Lower leg skin (tissue), 4 donors: ENCODE results near the gene PRR33. TPM values are rescaled to one million over a fixed set of nuclear protein-coding genes. Genes with fewer than 3 reads are reported as not detected.

ENCODE experiments used
- DNase-seq, 2 donors: peaks; one replicate each; pipeline ENCODE4 v3.0.0-alpha.2; 2019; ENCODE audit warnings: low spot score in 2 of 2
- H3K4me3 ChIP-seq: fragments of 200-600 bp; sonication (generic); 2 replicates; pipeline ENCODE4 v1.5.1; 2017; ENCODE audit warnings: mild to moderate bottlenecking, low read depth; ENCODE audit not compliant: poor library complexity, severe bottlenecking
- POLR2A ChIP-seq, 2 donors: fragments of 450-650 bp; IDR thresholded peaks; one replicate each; pipeline ENCODE4 v1.6.1; 2016 to 2017; ENCODE audit warnings: antibody characterized with exemption in 2 of 2, mild to moderate bottlenecking in 1 of 2, moderate library complexity in 1 of 2
- WGBS, 2 donors: methylation state at CpG; one replicate each; pipeline ENCODE4 v1.1.5; 2018; 5-methylcytosine and 5-hydroxymethylcytosine counted together
- intact Hi-C: fragments of 100-400 bp; cut with DNase I; formaldehyde crosslinking; loops from one replicate; pipeline ENCODE4 v1.15.0; 2023; ENCODE audit warnings: low total_unique reads
- total RNA-seq, 4 donors: library from RNA; depleted of rRNA; stranded (reverse); fragments of >200 nt; gene quantifications; one replicate each; pipeline ENCODE4 v1.1.0, GENCODE V29; 2016
- TF ChIP-seq, protein P1 (sequence below), 3 donors: fragments of 450-650 bp; IDR thresholded peaks; one replicate each; pipeline ENCODE4 v1.5.1; 2016; ENCODE audit warnings: antibody characterized with exemption in 3 of 3, mild to moderate bottlenecking in 3 of 3, moderate library complexity in 2 of 3

The PRR33 gene
- total RNA-seq, 4 donors from 2014 or later, result not detected

DNA sequence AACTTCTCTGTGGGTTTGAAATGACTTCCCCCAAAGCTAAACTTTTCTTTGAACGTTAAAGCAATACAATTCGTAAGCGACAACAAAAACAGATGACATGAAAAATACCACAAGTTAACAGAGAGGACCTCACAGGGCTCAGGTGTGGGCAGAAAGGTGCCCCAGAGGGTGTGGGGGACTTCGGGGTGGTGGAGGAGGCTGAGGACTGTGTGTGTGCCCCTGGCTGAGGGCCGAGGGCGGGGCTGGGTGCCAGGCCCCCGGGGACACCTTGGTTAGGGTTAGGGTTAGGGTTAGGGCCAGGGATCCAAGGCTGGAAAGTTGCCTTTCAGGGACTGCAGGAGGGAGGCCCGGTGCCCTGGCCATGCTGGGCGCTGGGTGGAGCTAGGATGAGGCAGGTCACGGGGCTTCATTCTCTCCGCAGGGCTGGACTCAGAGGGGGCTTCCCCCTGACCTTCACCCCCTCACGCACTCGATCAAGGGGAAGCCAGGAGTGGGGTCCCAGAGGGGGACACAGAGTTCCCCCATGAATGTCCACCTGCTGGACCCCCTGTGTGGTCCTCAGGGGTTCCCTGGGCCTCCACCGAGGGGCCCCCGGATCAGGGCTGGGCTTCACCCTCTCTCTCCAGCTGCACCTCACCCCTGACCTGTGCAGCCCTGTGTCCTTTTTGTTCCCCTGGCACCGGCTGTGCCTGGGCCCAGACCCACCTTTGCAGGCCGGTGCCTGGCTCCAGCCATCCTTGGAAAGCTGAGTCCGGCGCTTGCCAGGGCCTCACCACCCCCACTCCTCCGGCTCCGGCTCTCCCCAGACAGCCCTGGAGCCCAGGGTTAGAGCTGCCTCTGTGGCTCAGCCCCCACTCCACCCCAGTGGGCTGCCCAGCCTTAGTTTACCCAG is 45.9 kb downstream of the PRR33 start:
- WGBS, 2 donors, result 77 to 81% methylated on average over 21 of the region's 21 CpGs
- no peak for DNase-seq
- intact Hi-C loops, result no loop called here

DNA sequence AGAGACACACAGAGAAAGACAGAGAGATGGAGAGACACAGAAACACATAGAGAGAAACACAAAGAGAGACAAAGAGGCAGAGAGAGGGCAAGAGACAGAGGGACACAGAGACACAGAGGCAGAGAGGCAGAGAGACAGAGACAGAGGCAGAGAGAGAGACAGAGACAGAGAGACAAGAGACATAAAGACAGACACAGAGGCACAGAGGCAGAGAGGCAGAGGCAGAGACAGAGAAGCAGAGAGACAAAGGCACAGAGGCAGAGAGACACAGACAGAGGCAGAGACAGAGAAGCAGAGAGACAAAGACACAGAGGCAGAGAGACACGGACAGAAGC is 46.6 kb downstream of the PRR33 start:
- no peak for TF ChIP-seq POLR2A (IDR thresholded peaks at IDR 0.05)
- TF ChIP-seq, protein P1, sequence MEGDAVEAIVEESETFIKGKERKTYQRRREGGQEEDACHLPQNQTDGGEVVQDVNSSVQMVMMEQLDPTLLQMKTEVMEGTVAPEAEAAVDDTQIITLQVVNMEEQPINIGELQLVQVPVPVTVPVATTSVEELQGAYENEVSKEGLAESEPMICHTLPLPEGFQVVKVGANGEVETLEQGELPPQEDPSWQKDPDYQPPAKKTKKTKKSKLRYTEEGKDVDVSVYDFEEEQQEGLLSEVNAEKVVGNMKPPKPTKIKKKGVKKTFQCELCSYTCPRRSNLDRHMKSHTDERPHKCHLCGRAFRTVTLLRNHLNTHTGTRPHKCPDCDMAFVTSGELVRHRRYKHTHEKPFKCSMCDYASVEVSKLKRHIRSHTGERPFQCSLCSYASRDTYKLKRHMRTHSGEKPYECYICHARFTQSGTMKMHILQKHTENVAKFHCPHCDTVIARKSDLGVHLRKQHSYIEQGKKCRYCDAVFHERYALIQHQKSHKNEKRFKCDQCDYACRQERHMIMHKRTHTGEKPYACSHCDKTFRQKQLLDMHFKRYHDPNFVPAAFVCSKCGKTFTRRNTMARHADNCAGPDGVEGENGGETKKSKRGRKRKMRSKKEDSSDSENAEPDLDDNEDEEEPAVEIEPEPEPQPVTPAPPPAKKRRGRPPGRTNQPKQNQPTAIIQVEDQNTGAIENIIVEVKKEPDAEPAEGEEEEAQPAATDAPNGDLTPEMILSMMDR (IDR thresholded peaks at IDR 0.05), result no peak
- no peak overlapping the region for H3K4me3 ChIP-seq
- no peak for DNase-seq
- 76 to 87% methylated on average over 1 of the region's 1 CpG for WGBS, 2 donors
- intact Hi-C loops, result no loop called here

More for the DNA sequence above, 45.9 kb downstream of the PRR33 start:
- H3K4me3 ChIP-seq, result no peak overlapping the region
- TF ChIP-seq POLR2A (IDR thresholded peaks at IDR 0.05), result no peak
- TF ChIP-seq, protein P1 (IDR thresholded peaks at IDR 0.05), result no peak

DNA sequence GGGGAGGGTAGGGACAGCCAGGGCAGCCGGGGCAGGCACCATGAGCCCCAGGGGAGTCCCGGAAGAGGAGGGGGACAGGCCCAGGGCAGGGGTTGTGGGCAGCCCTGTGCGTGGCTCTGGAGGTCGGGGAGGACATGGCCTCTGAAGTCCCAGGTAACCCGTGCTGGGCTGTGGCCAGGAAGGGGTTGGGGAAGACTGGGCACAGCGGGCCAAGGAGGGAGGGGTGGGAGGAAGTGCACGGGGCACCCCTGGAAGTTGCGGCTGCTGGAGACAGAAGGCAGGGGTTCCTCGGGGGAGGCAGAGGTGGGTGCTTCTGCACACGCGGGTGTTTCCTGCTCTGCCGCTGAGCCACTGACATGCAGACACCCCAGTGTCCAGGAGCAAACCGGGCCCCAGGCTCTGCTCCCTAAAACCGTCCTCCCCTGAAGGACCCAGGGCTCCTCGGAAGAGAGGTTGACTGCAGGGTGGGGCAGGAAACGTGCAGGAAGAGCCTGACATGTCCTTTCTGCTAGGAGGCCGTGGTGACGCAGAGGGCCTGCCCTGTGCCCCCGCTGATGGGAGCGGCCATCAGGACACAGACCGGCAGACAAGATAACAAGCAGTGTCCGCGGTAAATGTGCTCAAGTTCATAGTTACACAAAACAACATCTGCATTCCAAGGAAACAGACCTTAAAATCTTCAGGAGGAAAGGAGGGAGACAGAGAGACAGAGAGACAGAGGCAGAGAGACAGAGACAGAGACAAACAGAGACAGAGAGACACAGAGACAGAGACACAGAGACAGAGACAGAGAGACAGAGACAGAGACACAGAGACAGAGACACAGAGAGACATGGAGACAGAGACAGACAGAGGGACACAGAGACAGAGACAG is 47.2 kb downstream of the PRR33 start:
- TF ChIP-seq, protein P1 (IDR thresholded peaks at IDR 0.05), result no peak
- intact Hi-C loops, result no loop called here
- DNase-seq, result no peak
- WGBS, 2 donors, result 48 to 49% methylated on average over 23 of the region's 23 CpGs
- no peak overlapping the region for H3K4me3 ChIP-seq

DNA sequence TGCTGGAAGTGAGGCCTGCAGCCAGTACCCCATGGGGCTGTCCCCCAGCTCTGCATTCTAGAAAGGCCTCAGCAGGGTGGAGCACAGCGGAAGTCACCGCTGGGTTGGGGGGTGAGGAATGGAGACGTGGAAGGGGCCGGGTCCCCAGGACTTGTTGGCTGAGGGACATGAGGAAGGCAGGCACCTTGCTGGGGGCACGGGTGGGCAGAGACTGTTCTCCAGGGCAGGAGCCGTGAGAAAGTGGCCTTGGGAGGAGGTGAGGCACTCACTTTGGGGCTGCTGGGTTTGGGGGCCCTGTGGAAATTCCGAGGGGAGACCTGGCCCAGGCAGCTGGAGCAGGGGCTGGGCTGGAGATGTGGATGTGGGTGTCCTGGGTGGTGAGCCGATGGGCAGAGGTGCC is 47.9 kb downstream of the PRR33 start:
- DNase-seq, result no peak
- 74 to 77% methylated on average over 8 of the region's 8 CpGs for WGBS, 2 donors
- no peak for TF ChIP-seq POLR2A (IDR thresholded peaks at IDR 0.05)
- TF ChIP-seq, protein P1 (IDR thresholded peaks at IDR 0.05), result no peak
- intact Hi-C loops, result no loop called here
- no peak overlapping the region for H3K4me3 ChIP-seq

DNA sequence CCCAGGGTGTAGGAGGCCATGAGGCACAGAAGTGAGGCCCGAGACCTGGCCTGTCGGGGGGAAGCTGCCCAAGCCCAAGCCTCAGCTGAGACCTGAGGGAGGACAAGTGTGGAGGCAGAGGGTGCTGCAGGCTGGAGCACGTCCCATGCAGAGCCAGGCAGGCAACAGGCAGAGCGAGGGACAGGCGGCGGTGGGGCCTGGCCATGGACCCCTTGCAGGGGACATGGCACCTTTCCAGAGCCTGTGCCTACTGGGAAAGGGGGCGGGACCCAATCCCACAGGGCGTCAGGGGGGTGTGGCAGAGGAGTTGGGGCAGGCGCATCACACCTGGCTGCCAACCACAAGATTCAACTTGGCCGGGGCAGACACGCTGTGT is 48.6 kb downstream of the PRR33 start:
- no peak for DNase-seq
- intact Hi-C loops, result no loop called here
- no peak for TF ChIP-seq POLR2A (IDR thresholded peaks at IDR 0.05)
- TF ChIP-seq, protein P1 (IDR thresholded peaks at IDR 0.05), result no peak
- H3K4me3 ChIP-seq, result no peak overlapping the region
- 38 to 55% methylated on average over 9 to 10 of the region's 11 CpGs for WGBS, 2 donors
